Measurements from ENCODE around the gene MAST1. TPM values are rescaled to one million over a fixed set of nuclear protein-coding genes. Genes with fewer than 3 reads are reported as not detected.
"Not testable (repeated sequence)": the region's sequence is repeated elsewhere in the genome, so short reads cannot be mapped to it uniquely, and the experiment has no call there.

MAST1 gene
- total RNA-seq, 1 experiment from 2014 or later = 0.91 TPM

DNA sequence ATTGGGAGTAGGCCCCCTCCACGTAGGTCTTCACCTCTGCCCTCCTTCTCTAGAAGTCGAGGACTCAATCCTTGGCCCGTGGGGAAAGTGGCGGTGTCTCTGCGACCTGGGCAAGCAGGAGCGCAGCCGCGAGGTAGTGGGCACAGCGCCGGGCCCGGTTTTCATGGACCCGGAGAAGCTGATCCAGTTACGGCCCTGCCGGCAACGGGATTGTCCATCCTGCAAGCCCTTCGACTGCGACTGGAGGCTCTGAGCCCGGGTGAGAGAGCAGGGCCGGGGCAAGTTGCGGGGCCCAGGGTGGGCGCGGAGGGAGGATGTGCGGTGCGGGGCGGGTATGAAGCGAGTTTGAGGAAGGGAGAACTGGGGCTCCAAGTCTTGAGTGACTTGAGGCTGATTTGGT, 34.3 kb upstream of the MAST1 start:
- POLR2A ChIA-PET = interaction anchor here (0.8 kb wide), 1 partner anchor 11 kb away, joined by 3 read pairs; no protein-coding TSS in a partner anchor
- intact Hi-C loops (cut with micrococcal nuclease; ENCODE audit: unreplicated experiment) = loop anchor here (5.0 kb wide), 1 partner anchor 33 kb away; the partner anchor contains the start of gene MAST1
- CTCF ChIA-PET = no interaction called here
- DNase-seq = no peak
- no peak overlapping the region for H3K27ac Mint-ChIP-seq (ENCODE audit: unreplicated experiment)
- BruUV-seq (replicated peaks) = no TSS peak
- H3K4me3 Mint-ChIP-seq (ENCODE audit: unreplicated experiment) = no peak overlapping the region
- H3K4me1 Mint-ChIP-seq (ENCODE audit: low read depth, unreplicated experiment) = peaks cover 7% of the 10 kb centered on the region
- no peaks in the 10 kb centered on the region for H3K27me3 ChIP-seq (replicated peaks; ENCODE audit: control insufficient read depth, insufficient read depth, low read length)
- H3K9me3 Mint-ChIP-seq (ENCODE audit: unreplicated experiment) = no peaks in the 10 kb centered on the region
- H3K27me3 Mint-ChIP-seq (ENCODE audit: insufficient read depth, unreplicated experiment) = no peaks in the 10 kb centered on the region
- H3K36me3 ChIP-seq (ENCODE audit: control insufficient read depth, insufficient read depth, low read length) = no peaks in the 10 kb centered on the region; the same call in none of the 2 replicates
- H3K36me3 Mint-ChIP-seq (ENCODE audit: insufficient read depth, unreplicated experiment) = peaks cover 18% of the 10 kb centered on the region
- H3K4me1 ChIP-seq = peaks cover 8% of the 10 kb centered on the region; the same call in 1 of the 2 replicates
- TF ChIP-seq, protein P1, sequence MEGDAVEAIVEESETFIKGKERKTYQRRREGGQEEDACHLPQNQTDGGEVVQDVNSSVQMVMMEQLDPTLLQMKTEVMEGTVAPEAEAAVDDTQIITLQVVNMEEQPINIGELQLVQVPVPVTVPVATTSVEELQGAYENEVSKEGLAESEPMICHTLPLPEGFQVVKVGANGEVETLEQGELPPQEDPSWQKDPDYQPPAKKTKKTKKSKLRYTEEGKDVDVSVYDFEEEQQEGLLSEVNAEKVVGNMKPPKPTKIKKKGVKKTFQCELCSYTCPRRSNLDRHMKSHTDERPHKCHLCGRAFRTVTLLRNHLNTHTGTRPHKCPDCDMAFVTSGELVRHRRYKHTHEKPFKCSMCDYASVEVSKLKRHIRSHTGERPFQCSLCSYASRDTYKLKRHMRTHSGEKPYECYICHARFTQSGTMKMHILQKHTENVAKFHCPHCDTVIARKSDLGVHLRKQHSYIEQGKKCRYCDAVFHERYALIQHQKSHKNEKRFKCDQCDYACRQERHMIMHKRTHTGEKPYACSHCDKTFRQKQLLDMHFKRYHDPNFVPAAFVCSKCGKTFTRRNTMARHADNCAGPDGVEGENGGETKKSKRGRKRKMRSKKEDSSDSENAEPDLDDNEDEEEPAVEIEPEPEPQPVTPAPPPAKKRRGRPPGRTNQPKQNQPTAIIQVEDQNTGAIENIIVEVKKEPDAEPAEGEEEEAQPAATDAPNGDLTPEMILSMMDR (IDR thresholded peaks at IDR 0.05; ENCODE audit: insufficient read depth in 1 of 2, low read depth in 1 of 2, low read length in 1 of 2, severe bottlenecking in 1 of 2, unreplicated experiment in 1 of 2) = no peak
- no peaks in the 10 kb centered on the region for H3K9me3 ChIP-seq
- no peak overlapping the region for H3K4me3 ChIP-seq (ENCODE audit: low read depth, low read length)

DNA sequence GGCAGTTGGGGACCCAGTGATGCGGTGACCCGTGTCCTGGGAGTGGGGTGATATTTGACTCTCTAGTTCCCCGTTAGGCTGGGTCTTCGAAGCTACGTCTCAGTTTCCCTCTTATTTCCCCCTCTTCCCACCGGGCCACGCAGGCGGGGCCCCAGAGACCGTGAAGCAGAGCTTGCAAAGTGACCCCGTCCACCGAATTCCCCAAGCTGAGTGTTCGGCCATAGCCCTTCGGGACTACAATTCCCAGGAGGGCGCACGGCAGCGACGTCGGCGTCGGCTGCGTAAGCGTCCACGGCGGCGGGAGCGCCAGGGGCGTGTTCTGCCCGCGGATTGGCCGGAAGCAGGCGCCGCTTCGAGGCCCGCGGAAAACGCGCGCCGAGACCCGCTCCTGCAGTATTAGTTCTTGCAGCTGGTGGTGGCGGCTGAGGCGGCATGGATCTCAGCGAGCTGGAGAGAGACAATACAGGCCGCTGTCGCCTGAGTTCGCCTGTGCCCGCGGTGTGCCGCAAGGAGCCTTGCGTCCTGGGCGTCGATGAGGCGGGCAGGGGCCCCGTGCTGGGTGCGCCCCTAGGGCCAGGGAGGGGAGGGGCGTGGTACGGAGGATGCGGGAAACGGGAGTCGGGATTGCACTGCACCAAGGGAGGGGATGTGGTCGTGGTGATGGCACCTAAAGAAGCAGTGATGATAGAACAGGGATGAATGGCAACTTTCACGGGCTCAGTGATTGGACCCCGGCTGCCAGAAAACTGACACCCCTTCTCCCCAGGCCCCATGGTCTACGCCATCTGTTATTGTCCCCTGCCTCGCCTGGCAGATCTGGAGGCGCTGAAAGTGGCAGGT, 31.9 kb upstream of the MAST1 start, which contains the start of gene RNASEH2A:
Gene RNASEH2A, plus strand, starts transcription at position 343 of the 840 bp plus-strand sequence. Its CDS starts 90 bp downstream, at position 433.
- Mint-ChIP-seq H3K9me3 (ENCODE audit: unreplicated experiment) (no peaks in the 10 kb centered on the region), H3K36me3 (ENCODE audit: insufficient read depth, unreplicated experiment) (peaks cover 18% of the 10 kb centered on the region), H3K4me3 (ENCODE audit: unreplicated experiment) (peak within 1 kb of the TSS; percentile 99), H3K27me3 (ENCODE audit: insufficient read depth, unreplicated experiment) (no peaks in the 10 kb centered on the region), H3K4me1 (ENCODE audit: low read depth, unreplicated experiment) (peaks cover 7% of the 10 kb centered on the region), H3K27ac (ENCODE audit: unreplicated experiment) (peak within 1 kb of the TSS; percentile 84)
- H3K9me3 ChIP-seq = no peaks in the 10 kb centered on the region
- no TSS peak for BruUV-seq (replicated peaks)
- intact Hi-C loops (cut with micrococcal nuclease; ENCODE audit: unreplicated experiment) = no loop called here
- H3K4me3 ChIP-seq (ENCODE audit: low read depth, low read length) = peak within 1 kb of the TSS; percentile 73
- no peaks in the 10 kb centered on the region; the same call in 1 of the 2 replicates for H3K36me3 ChIP-seq (ENCODE audit: control insufficient read depth, insufficient read depth, low read length)
- ChIA-PET CTCF (interaction anchor here (0.7 to 1.3 kb wide), 5 partner anchors 14 to 84 kb away, joined by 3 to 4 read pairs (median 3); partner anchors contain the start of gene GCDH), POLR2A (interaction anchor here (0.5 to 1.5 kb wide), 8 partner anchors 15 to 1834 kb away, joined by 3 to 10 read pairs (median 3); partner anchors contain the start of genes GET3 and JUNB)
- H3K4me1 ChIP-seq = peaks cover 8% of the 10 kb centered on the region; the same call in 1 of the 2 replicates
- H3K27me3 ChIP-seq (replicated peaks; ENCODE audit: control insufficient read depth, insufficient read depth, low read length) = no peaks in the 10 kb centered on the region
- DNase-seq = peak; percentile 84 to 90
- TF ChIP-seq, protein P1 (IDR thresholded peaks at IDR 0.05; ENCODE audit: insufficient read depth in 1 of 2, low read depth in 1 of 2, low read length in 1 of 2, severe bottlenecking in 1 of 2, unreplicated experiment in 1 of 2) = no peak

DNA sequence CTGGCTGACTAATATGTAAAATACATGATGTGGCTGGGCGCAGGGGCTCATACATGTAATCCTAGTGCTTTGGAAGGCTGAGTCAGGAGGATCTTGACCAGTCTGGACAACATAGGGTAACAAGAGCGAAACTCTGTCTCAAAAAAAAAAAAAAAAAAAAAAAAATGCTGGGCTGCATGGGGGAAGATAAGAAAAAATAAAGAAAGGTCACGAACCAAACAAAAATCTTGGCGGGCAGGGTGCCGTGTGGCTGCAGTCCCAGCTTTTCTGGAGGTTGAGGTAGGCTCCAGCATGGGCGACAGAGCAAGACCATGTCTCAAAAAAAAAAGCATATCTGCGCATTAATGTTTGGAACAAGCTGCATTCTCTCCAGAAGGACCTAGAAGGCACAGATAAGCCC, 23.2 kb upstream of the MAST1 start:
- no peak for DNase-seq
- H3K27me3 ChIP-seq (replicated peaks; ENCODE audit: control insufficient read depth, insufficient read depth, low read length) = no peaks in the 10 kb centered on the region
- Mint-ChIP-seq H3K4me3 (ENCODE audit: unreplicated experiment) (no peak overlapping the region), H3K27me3 (ENCODE audit: insufficient read depth, unreplicated experiment) (no peaks in the 10 kb centered on the region), H3K9me3 (ENCODE audit: unreplicated experiment) (no peaks in the 10 kb centered on the region), H3K4me1 (ENCODE audit: low read depth, unreplicated experiment) (no peaks in the 10 kb centered on the region), H3K27ac (ENCODE audit: unreplicated experiment) (no peak overlapping the region), H3K36me3 (ENCODE audit: insufficient read depth, unreplicated experiment) (no peaks in the 10 kb centered on the region)
- intact Hi-C loops (cut with micrococcal nuclease; ENCODE audit: unreplicated experiment) = no loop called here
- no TSS peak for BruUV-seq (replicated peaks)
- TF ChIP-seq, protein P1 (IDR thresholded peaks at IDR 0.05; ENCODE audit: insufficient read depth in 1 of 2, low read depth in 1 of 2, low read length in 1 of 2, severe bottlenecking in 1 of 2, unreplicated experiment in 1 of 2) = no peak
- CTCF ChIA-PET = interaction anchor here (0.6 to 0.7 kb wide), 2 partner anchors 552 to 1119 kb away, joined by 3 to 5 read pairs; no protein-coding TSS in a partner anchor
- POLR2A ChIA-PET = interaction anchor here (0.5 to 0.6 kb wide), 2 partner anchors 40 to 1690 kb away, joined by 4 to 5 read pairs; no protein-coding TSS in a partner anchor
- H3K4me1 ChIP-seq = no peaks in the 10 kb centered on the region
- no peaks in the 10 kb centered on the region; the same call in 1 of the 2 replicates for H3K36me3 ChIP-seq (ENCODE audit: control insufficient read depth, insufficient read depth, low read length)
- no peak overlapping the region for H3K4me3 ChIP-seq (ENCODE audit: low read depth, low read length)
- no peaks in the 10 kb centered on the region for H3K9me3 ChIP-seq

DNA sequence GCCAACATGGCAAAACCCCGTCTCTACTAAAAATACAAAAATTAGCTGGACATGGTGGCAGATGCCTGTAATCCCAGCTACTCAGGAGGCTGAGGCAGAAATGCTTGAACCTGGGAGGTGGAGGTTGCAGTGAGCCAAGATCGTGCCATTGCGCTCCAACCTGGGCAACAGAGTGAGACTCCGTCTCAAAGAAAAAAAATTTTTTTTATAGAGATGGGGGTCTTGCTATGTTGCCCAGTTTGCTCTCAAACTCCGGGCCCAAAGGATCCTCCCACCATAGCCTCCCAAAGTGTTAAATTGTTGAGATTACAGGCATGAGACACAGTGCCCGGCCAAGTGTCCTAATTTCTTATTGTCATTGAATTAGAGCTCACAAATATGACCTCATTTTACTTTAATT, 21.1 kb upstream of the MAST1 start:
- H3K4me3 Mint-ChIP-seq (ENCODE audit: unreplicated experiment); intact Hi-C loops (cut with micrococcal nuclease; ENCODE audit: unreplicated experiment); BruUV-seq (replicated peaks); H3K9me3 Mint-ChIP-seq (ENCODE audit: unreplicated experiment); H3K9me3 ChIP-seq; H3K4me1 Mint-ChIP-seq (ENCODE audit: low read depth, unreplicated experiment); H3K36me3 ChIP-seq (ENCODE audit: control insufficient read depth, insufficient read depth, low read length); POLR2A ChIA-PET; H3K27me3 ChIP-seq (replicated peaks; ENCODE audit: control insufficient read depth, insufficient read depth, low read length); H3K36me3 Mint-ChIP-seq (ENCODE audit: insufficient read depth, unreplicated experiment); DNase-seq; H3K27ac Mint-ChIP-seq (ENCODE audit: unreplicated experiment); H3K27me3 Mint-ChIP-seq (ENCODE audit: insufficient read depth, unreplicated experiment); H3K4me1 ChIP-seq; H3K4me3 ChIP-seq (ENCODE audit: low read depth, low read length): not testable (repeated sequence)
- CTCF ChIA-PET = interaction anchor here (0.6 kb wide), 1 partner anchor 26 kb away, joined by 3 read pairs; the partner anchor contains the start of gene JUNB
